NCI-H2107 treated with DMSO at 0.1 percent for 48 hours (cell line): ENCODE data around the gene WWTR1.

Experiments used
- DNase-seq: peaks from one replicate; lab custom pipeline; 2025; ENCODE audit not compliant: unreplicated experiment; lab: John Stamatoyannopoulos, UW

WWTR1 gene

GRCh38 chr3:149476225-149476624 is 181.6 kb downstream of the WWTR1 start:
- no peak for DNase-seq

GRCh38 chr3:149475451-149476060 is 182.3 kb downstream of the WWTR1 start:
- DNase-seq, result no peak

- DNase-seq, result no peak
Observed at GRCh38 chr3:149474250-149474817, 183.5 kb downstream of the WWTR1 start, which contains the start of gene TM4SF4. TSS of gene TM4SF4 (plus strand) at chr3:149474697. CDS start at chr3:149474878, 181 bp downstream.

GRCh38 chr3:149473357-149474249 is 184.2 kb downstream of the WWTR1 start:
- DNase-seq, result no peak

GRCh38 chr3:149472030-149472797 is 185.6 kb downstream of the WWTR1 start:
- no peak for DNase-seq

GRCh38 chr3:149470381-149470780 is 187.4 kb downstream of the WWTR1 start:
- DNase-seq, result no peak

- no peak for DNase-seq
Observed at GRCh38 chr3:149468504-149469212, 189.2 kb downstream of the WWTR1 start.
